Amniotic epithelial cell (primary cell): Measurements from ENCODE around the gene ABHD13.
"Not testable (repeated sequence)": the region's sequence is repeated elsewhere in the genome, so short reads cannot be mapped to it uniquely, and the experiment has no call there.

ENCODE experiments used
- DNase-seq: peaks from one replicate; pipeline ENCODE4 v3.0.0-alpha.2; 2010; ENCODE audit warnings: low read depth

The ABHD13 gene

GRCh38 chr13:108218044-108218974, at the start of gene ABHD13:
ABHD13 (plus strand) TSS chr13:108218392; CDS start chr13:108229219, 10,827 bp downstream.
- peak; percentile 83 for DNase-seq

GRCh38 chr13:108168929-108169328, 49.3 kb upstream of the ABHD13 start:
- DNase-seq, result no peak

- DNase-seq, result peak; percentile 23
Measured at GRCh38 chr13:108176685-108177274, 41.4 kb upstream of the ABHD13 start.

- DNase-seq, result no peak
Measured at GRCh38 chr13:108178078-108178477, 40.1 kb upstream of the ABHD13 start.

GRCh38 chr13:108182652-108183051, 35.5 kb upstream of the ABHD13 start:
- DNase-seq, result no peak

- no peak for DNase-seq
Measured at GRCh38 chr13:108185223-108185622, 33.0 kb upstream of the ABHD13 start.

- no peak for DNase-seq
Measured at GRCh38 chr13:108188260-108188659, 29.9 kb upstream of the ABHD13 start.

- no peak for DNase-seq
Measured at GRCh38 chr13:108190897-108191296, 27.3 kb upstream of the ABHD13 start.

GRCh38 chr13:108193806-108194205, 24.4 kb upstream of the ABHD13 start:
- no peak for DNase-seq

GRCh38 chr13:108194435-108194936, 23.7 kb upstream of the ABHD13 start:
- no peak for DNase-seq

GRCh38 chr13:108195146-108195545, 23.0 kb upstream of the ABHD13 start:
- peak; percentile 21 for DNase-seq

- no peak for DNase-seq
Measured at GRCh38 chr13:108195861-108196260, 22.3 kb upstream of the ABHD13 start.

- peak; percentile 44 for DNase-seq
Measured at GRCh38 chr13:108200781-108201398, 17.3 kb upstream of the ABHD13 start.

- no peak for DNase-seq
Measured at GRCh38 chr13:108210551-108210950, 7.6 kb upstream of the ABHD13 start.

- DNase-seq, result no peak
Measured at GRCh38 chr13:108212886-108213285, 5.3 kb upstream of the ABHD13 start.

GRCh38 chr13:108213946-108214345, 4.2 kb upstream of the ABHD13 start:
- no peak for DNase-seq

GRCh38 chr13:108214441-108215271, 3.5 kb upstream of the ABHD13 start:
- no peak for DNase-seq

- DNase-seq, result peak; percentile 88
Measured at GRCh38 chr13:108215436-108215835, 2.8 kb upstream of the ABHD13 start, which contains the start of gene LIG4. LIG4 (minus strand) TSS chr13:108215536; CDS start chr13:108211268, 4,268 bp downstream.

- DNase-seq, result not testable (repeated sequence)
Measured at GRCh38 chr13:108217307-108218043, 717 bp upstream of the ABHD13 start.

GRCh38 chr13:108220041-108220440, 1.8 kb downstream of the ABHD13 start:
- no peak for DNase-seq
